Right lobe of liver (tissue), 6 donors: Measurements from ENCODE around the gene CAB39L. TPM values are rescaled to one million over a fixed set of nuclear protein-coding genes. Genes with fewer than 3 reads are reported as not detected.

ENCODE experiments used
- ATAC-seq, 4 donors: fragments of 200-7000 bp; cut with Tn5 transposase; one replicate each; pipeline ENCODE4 v1.9.1; 2020; ENCODE audit warnings: mild to moderate bottlenecking in 4 of 4, moderate library complexity in 4 of 4
- DNase-seq, 3 donors: peaks; one replicate each; pipeline ENCODE4 v3.0.0-alpha.2; 2020
- H3K27ac ChIP-seq, 3 donors: fragments of 200-600 bp; one replicate each; pipeline ENCODE4 v1.8.0; 2022
- H3K27me3 ChIP-seq, 2 donors: fragments of 200-600 bp; one replicate each; pipeline ENCODE4 v1.8.0; 2022
- H3K36me3 ChIP-seq, 4 donors: fragments of 200-600 bp; sonication (generic) in 1 of 4; one replicate each; pipeline versions ENCODE4 v1.5.1 to v1.8.0; 2017 to 2022; ENCODE audit warnings: control low read depth in 1 of 4
- H3K4me1 ChIP-seq, 4 donors: fragments of 200-600 bp; sonication (generic) in 1 of 4; one replicate each; pipeline versions ENCODE4 v1.5.1 to v1.8.0; 2017 to 2022; ENCODE audit warnings: control low read depth in 1 of 4
- H3K4me3 ChIP-seq, 3 donors: fragments of 200-600 bp; one replicate each; pipeline ENCODE4 v1.8.0; 2022
- H3K9me3 ChIP-seq, 4 donors: fragments of 200-600 bp; sonication (generic) in 1 of 4; one replicate each; pipeline versions ENCODE4 v1.5.1 to v1.8.0; 2017 to 2022; ENCODE audit warnings: control low read depth in 1 of 4
- POLR2A ChIP-seq: fragments of 450-650 bp; IDR thresholded peaks from one replicate; pipeline ENCODE4 v1.6.1; 2017; ENCODE audit warnings: antibody characterized with exemption, mild to moderate bottlenecking
- WGBS: methylation state at CpG from one replicate; pipeline ENCODE4 v1.1.6; 2018; ENCODE audit warnings: low coverage, low lambda C conversion rate; ENCODE audit not compliant: insufficient coverage; ENCODE audit errors: missing lambda C conversion rate; 5-methylcytosine and 5-hydroxymethylcytosine counted together
- intact Hi-C, 2 donors: fragments of 100-400 bp; cut with DNase I; formaldehyde crosslinking; loops; one replicate each; pipeline versions ENCODE4 v1.11.2 to v1.14.1; 2022
- total RNA-seq, 6 experiments: library from RNA; depleted of rRNA in 2 of 6; stranded (reverse); fragments of >200 nt in 2 of 6; fragmentation: NEBNext Ultra II Directional in 3 of 6; extraction: Animal tissue kit (Norgen Biotek cat#: 25700) in 3 of 6; gene quantifications; one replicate each; pipeline versions ENCODE4 v1.1.0 to v1.2.4, GENCODE V29; 2016 to 2023
- TF ChIP-seq, protein P1 (sequence below), 4 donors: fragments of 200-600 bp in 3 of 4; fragments of 450-650 bp in 1 of 4; IDR thresholded peaks; one replicate each; pipeline versions ENCODE4 v1.5.1 to v1.8.0; 2016 to 2022; ENCODE audit warnings: antibody characterized with exemption in 4 of 4, mild to moderate bottlenecking in 2 of 4
- donor health status: DM: no; HTN: yes; CAD: no.
- donor health status: DM: no; HTN: no; CAD: no.
- donor health status: DM: no; HTN: no; CAD: no.
- donor health status: DM: no; HTN: yes; CAD: no.
- donor health status: DM: no; HTN: yes; CAD: no.

The CAB39L gene
- total RNA-seq, 6 experiments from 2014 or later, result 1.9 to 4.1 (median 2.8) TPM

- WGBS, result 77% methylated on average over 1 of the region's 1 CpG
- Histone ChIP-seq H3K27ac (no peak overlapping the region), H3K4me3 (no peak overlapping the region), H3K27me3 (no peaks in the 10 kb centered on the region), H3K36me3 (no peaks in the 10 kb centered on the region), H3K4me1 (no peaks in the 10 kb centered on the region), H3K9me3 (no peaks in the 10 kb centered on the region)
- ATAC-seq (peak in 1 of 4 donors; percentile 42), DNase-seq (no peak)
- intact Hi-C loops, result no loop called here
- TF ChIP-seq, protein P1, sequence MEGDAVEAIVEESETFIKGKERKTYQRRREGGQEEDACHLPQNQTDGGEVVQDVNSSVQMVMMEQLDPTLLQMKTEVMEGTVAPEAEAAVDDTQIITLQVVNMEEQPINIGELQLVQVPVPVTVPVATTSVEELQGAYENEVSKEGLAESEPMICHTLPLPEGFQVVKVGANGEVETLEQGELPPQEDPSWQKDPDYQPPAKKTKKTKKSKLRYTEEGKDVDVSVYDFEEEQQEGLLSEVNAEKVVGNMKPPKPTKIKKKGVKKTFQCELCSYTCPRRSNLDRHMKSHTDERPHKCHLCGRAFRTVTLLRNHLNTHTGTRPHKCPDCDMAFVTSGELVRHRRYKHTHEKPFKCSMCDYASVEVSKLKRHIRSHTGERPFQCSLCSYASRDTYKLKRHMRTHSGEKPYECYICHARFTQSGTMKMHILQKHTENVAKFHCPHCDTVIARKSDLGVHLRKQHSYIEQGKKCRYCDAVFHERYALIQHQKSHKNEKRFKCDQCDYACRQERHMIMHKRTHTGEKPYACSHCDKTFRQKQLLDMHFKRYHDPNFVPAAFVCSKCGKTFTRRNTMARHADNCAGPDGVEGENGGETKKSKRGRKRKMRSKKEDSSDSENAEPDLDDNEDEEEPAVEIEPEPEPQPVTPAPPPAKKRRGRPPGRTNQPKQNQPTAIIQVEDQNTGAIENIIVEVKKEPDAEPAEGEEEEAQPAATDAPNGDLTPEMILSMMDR (IDR thresholded peaks at IDR 0.05), result no peak
- no peak for TF ChIP-seq POLR2A
These were observed 25.7 kb downstream of the CAB39L start for GRCh38 chr13:49418206-49418605.

GRCh38 chr13:49417161-49417560 lies 26.7 kb downstream of the CAB39L start:
- H3K36me3 ChIP-seq, result no peaks in the 10 kb centered on the region
- WGBS, result 78% methylated on average over 3 of the region's 3 CpGs
- H3K4me3 ChIP-seq, result no peak overlapping the region

DNA sequence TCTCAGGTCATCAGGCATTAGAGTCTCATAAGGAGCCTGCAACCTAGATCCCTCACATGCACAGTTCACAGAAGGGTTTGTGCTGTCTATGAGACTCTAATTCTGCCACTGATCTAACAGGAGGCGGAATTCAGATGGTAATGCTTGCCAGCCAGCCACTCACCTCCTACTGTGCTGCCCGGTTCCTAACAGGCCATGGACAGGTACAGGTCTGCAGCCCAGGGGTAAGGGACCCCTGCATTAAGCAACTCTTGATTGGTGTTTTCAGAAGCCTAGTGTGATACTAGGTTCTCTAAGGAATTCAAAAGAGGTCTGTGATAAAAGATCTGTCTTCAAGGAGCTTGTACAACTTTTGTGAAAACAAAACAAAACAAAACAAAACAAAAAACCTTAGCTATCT lies 31.1 kb downstream of the CAB39L start:
- no peaks in the 10 kb centered on the region for H3K9me3 ChIP-seq
- intact Hi-C loops, result no loop called here
- TF ChIP-seq, protein P1 (IDR thresholded peaks at IDR 0.05), result no peak
- no peak for TF ChIP-seq POLR2A
- H3K4me3 ChIP-seq, result no peak overlapping the region
- H3K4me1 ChIP-seq, result no peaks in the 10 kb centered on the region
- no peaks in the 10 kb centered on the region for H3K27me3 ChIP-seq
- H3K27ac ChIP-seq, result no peak overlapping the region
- DNase-seq (no peak), ATAC-seq (no peak)
- WGBS, result 50% methylated on average over 1 of the region's 2 CpGs
- H3K36me3 ChIP-seq, result no peaks in the 10 kb centered on the region

More at GRCh38 chr13:49417161-49417560, 26.7 kb downstream of the CAB39L start:
- no peak for ATAC-seq
- Histone ChIP-seq H3K27me3 (no peaks in the 10 kb centered on the region), H3K27ac (no peak overlapping the region), H3K4me1 (no peaks in the 10 kb centered on the region), H3K9me3 (no peaks in the 10 kb centered on the region)
- no peak for DNase-seq
- intact Hi-C loops, result no loop called here
- TF ChIP-seq, protein P1 (IDR thresholded peaks at IDR 0.05), result no peak
- no peak for TF ChIP-seq POLR2A

DNA sequence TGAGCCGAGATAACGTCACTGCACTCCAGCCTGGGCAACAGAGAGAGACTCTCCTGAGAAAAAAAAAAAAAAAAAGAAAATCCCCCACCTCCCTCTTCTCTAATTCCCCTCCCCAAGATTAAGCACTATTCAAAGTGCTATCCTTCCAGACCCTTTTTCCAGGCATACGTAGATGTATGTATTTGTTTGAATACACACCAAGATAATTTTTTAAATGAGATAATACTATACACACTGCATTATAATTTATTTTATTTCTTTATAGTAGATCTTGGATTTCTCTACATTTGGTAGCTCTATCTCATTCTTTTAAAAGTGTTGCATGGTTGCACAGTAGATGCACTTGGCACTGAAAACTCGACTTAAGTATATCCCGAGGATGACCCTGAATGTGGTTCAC lies 32.5 kb downstream of the CAB39L start:
- no peaks in the 10 kb centered on the region for H3K27me3 ChIP-seq
- intact Hi-C loops, result no loop called here
- no peak for DNase-seq
- H3K36me3 ChIP-seq, result no peaks in the 10 kb centered on the region
- no peaks in the 10 kb centered on the region for H3K9me3 ChIP-seq
- H3K4me1 ChIP-seq, result no peaks in the 10 kb centered on the region
- H3K4me3 ChIP-seq, result no peak overlapping the region
- TF ChIP-seq POLR2A, result no peak
- TF ChIP-seq, protein P1 (IDR thresholded peaks at IDR 0.05), result no peak
- ATAC-seq, result no peak
- WGBS, result 100% methylated on average over 3 of the region's 5 CpGs
- no peak overlapping the region for H3K27ac ChIP-seq

GRCh38 chr13:49410477-49410876 lies 33.4 kb downstream of the CAB39L start:
- Histone ChIP-seq H3K27ac (no peak overlapping the region), H3K4me1 (no peaks in the 10 kb centered on the region), H3K36me3 (no peaks in the 10 kb centered on the region), H3K27me3 (no peaks in the 10 kb centered on the region), H3K4me3 (no peak overlapping the region), H3K9me3 (no peaks in the 10 kb centered on the region)
- DNase-seq, result no peak
- no peak for ATAC-seq
- intact Hi-C loops, result no loop called here
- TF ChIP-seq, protein P1 (IDR thresholded peaks at IDR 0.05), result no peak
- TF ChIP-seq POLR2A, result no peak
